Muscle of leg (tissue), 11 donors: ENCODE results near the gene EXPH5. TPM values are rescaled to one million over a fixed set of nuclear protein-coding genes. Genes with fewer than 3 reads are reported as not detected.

ENCODE experiments used
- DNase-seq: peaks from one replicate; pipeline ENCODE4 v3.0.0; 2013
- H3K27ac ChIP-seq: one replicate; pipeline ENCODE4 v1.5.1; 2013; ENCODE audit warnings: mild to moderate bottlenecking, low read length, control low read depth
- H3K27me3 ChIP-seq: one replicate; pipeline ENCODE4 v1.6.1; 2013; ENCODE audit warnings: low read length; ENCODE audit not compliant: control insufficient read depth, insufficient read depth
- H3K36me3 ChIP-seq: one replicate; pipeline ENCODE4 v1.6.1; 2013; ENCODE audit warnings: low read length; ENCODE audit not compliant: control insufficient read depth, insufficient read depth
- H3K4me1 ChIP-seq: one replicate; pipeline ENCODE4 v1.6.1; 2013; ENCODE audit warnings: low read length; ENCODE audit not compliant: control insufficient read depth, insufficient read depth
- H3K4me3 ChIP-seq: one replicate; pipeline ENCODE4 v1.5.1; 2013; ENCODE audit warnings: low read length, control low read depth
- H3K9me3 ChIP-seq: replicated peaks from 2 replicates; pipeline ENCODE4 v1.6.1; 2013; ENCODE audit warnings: low read depth, low read length; ENCODE audit not compliant: control insufficient read depth
- WGBS: methylation state at CpG from one replicate; pipeline ENCODE4 v1.1.5; 2013; ENCODE audit warnings: missing lambda C conversion rate; ENCODE audit not compliant: insufficient coverage; 5-methylcytosine and 5-hydroxymethylcytosine counted together
- polyA plus RNA-seq, 8 donors: library from polyadenylated mRNA; unstranded; fragments of 120-200 nt; gene quantifications; one replicate each; pipeline versions ENCODE4 v1.2.1 to v1.2.3, GENCODE V29; 2013; ENCODE audit warnings: inconsistent platforms in 1 of 8, low replicate concordance in 1 of 8; ENCODE audit not compliant: insufficient read length in 8 of 8, insufficient read depth in 1 of 8
- total RNA-seq: library from RNA; stranded (reverse); fragments of 120-200 nt; gene quantifications from one replicate; pipeline ENCODE4 v1.2.4, GENCODE V29; 2013

EXPH5 gene
- total and polyA plus RNA-seq, 9 donors: 0.15 to 1.4 (median 0.44) TPM

DNA sequence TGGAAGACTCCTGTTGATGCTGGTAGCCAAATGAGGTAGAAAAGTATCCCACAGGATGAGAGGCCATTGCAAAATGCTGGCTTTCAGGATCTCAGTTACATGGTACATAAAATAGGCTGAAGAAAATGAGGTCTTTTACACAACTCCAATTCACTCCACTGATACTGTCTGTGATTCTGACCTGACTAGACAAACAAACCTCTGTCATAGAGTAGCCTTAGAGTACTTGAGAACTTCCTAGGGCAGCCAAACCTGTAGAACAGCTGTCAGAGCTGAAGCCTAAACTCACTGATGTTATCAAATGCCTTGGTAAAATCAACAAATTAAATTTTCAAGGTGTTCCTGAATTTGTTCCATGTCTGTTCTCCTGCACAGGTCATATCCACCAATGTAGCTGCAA is 69.1 kb downstream of the EXPH5 start:
- Histone ChIP-seq H3K9me3 (no peaks in the 10 kb centered on the region), H3K4me3 (no peak overlapping the region), H3K27ac (no peak overlapping the region), H3K36me3 (no peaks in the 10 kb centered on the region), H3K27me3 (no peaks in the 10 kb centered on the region), H3K4me1 (no peaks in the 10 kb centered on the region)
- DNase-seq: no peak

DNA sequence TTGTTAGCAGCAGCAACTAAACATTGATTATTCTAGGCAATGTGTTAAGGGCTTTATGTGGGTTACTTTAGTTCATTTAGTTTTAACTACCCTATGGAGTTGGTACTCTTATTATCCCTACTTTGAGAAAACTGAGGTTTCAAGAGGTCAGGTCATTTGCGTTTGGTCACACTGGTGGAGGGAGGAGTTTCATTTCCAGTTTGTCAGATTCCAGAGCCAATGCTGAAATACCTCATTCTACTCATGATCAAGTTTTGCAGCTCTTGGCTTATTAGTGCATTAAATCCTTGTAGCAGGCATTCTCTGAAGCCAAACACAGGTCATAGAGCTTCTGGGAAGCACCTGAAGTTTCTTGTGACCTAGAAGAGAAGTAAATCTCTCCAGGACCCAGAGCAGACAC is 71.2 kb downstream of the EXPH5 start:
- Histone ChIP-seq H3K4me1 (no peaks in the 10 kb centered on the region), H3K27ac (no peak overlapping the region), H3K4me3 (no peak overlapping the region), H3K9me3 (no peaks in the 10 kb centered on the region), H3K27me3 (no peaks in the 10 kb centered on the region), H3K36me3 (no peaks in the 10 kb centered on the region)
- no CpG with 5 or more reads among the region's 1 CpG for WGBS
- no peak for DNase-seq

GRCh38 chr11:108518581-108518980 is 75.0 kb downstream of the EXPH5 start:
- 50% methylated on average over 9 of the region's 10 CpGs for WGBS
- H3K27ac ChIP-seq: no peak overlapping the region
- no peak overlapping the region for H3K4me3 ChIP-seq
- DNase-seq: no peak
- no peaks in the 10 kb centered on the region for H3K4me1 ChIP-seq
- no peaks in the 10 kb centered on the region for H3K27me3 ChIP-seq
- no peaks in the 10 kb centered on the region for H3K9me3 ChIP-seq
- no peaks in the 10 kb centered on the region for H3K36me3 ChIP-seq

GRCh38 chr11:108516125-108516524 is 77.4 kb downstream of the EXPH5 start:
- Histone ChIP-seq H3K4me1 (no peaks in the 10 kb centered on the region), H3K36me3 (no peaks in the 10 kb centered on the region), H3K4me3 (no peak overlapping the region), H3K27me3 (no peaks in the 10 kb centered on the region), H3K9me3 (no peaks in the 10 kb centered on the region), H3K27ac (no peak overlapping the region)
- 95% methylated on average over 4 of the region's 4 CpGs for WGBS
- DNase-seq: no peak

GRCh38 chr11:108512708-108513107 is 80.9 kb downstream of the EXPH5 start:
- WGBS: no CpG with 5 or more reads among the region's 2 CpGs
- H3K36me3 ChIP-seq: no peaks in the 10 kb centered on the region
- no peaks in the 10 kb centered on the region for H3K27me3 ChIP-seq
- H3K9me3 ChIP-seq: no peaks in the 10 kb centered on the region
- H3K4me1 ChIP-seq: no peaks in the 10 kb centered on the region
- no peak overlapping the region for H3K27ac ChIP-seq
- no peak overlapping the region for H3K4me3 ChIP-seq
- DNase-seq: no peak

GRCh38 chr11:108511851-108512474 is 81.6 kb downstream of the EXPH5 start:
- Histone ChIP-seq H3K27ac (no peak overlapping the region), H3K4me1 (no peaks in the 10 kb centered on the region), H3K9me3 (no peaks in the 10 kb centered on the region), H3K36me3 (no peaks in the 10 kb centered on the region), H3K27me3 (no peaks in the 10 kb centered on the region), H3K4me3 (no peak overlapping the region)
- no peak for DNase-seq
- no CpG with 5 or more reads among the region's 2 CpGs for WGBS

DNA sequence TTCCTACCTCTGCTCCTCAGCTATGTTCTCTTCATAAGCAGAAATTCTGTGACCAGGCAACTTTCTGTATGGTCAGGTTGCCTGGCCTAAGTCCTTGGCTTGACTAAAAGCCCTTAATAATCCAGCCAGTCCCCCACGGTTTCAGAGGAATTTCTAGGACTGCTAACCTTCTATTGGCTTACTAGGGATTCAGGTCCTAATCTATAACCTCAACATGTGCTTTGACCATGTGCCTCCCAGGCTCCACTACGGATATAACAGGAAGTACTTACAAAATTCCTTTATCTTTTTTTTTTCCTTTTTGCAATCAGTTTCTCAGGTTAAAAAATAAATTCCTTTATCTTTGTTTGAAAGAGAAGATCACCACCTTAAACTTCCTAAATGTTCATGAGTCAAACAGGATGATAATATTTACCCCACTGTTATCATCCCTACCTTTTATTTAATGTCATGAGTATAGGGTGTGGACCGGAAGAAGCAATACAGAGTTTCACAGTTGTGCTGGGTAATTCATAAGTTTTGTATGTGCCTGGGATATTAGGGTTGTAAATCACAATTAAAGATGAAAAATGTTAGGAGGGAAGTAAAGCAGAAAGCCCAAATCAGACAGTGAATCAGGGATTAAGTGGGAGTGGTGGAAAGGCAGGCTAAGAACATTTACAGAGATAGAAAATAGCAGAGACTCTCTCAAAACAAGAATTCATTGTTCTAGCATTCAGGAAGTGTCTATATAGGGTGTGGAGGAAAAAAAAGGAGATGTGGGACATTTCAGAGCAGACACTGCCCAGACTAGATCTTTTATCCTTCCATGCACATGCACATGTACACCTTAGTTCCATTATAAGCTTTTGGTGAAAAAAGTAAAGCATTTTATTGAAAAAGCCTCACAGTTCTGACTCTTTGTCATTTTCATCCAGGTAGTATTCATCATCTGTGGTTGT is 84.6 kb downstream of the EXPH5 start:
- Histone ChIP-seq H3K36me3 (no peaks in the 10 kb centered on the region), H3K27me3 (no peaks in the 10 kb centered on the region), H3K4me1 (no peaks in the 10 kb centered on the region), H3K4me3 (no peak overlapping the region), H3K27ac (no peak overlapping the region), H3K9me3 (no peaks in the 10 kb centered on the region)
- WGBS: 59% methylated on average over 2 of the region's 3 CpGs
- DNase-seq: no peak

- no peaks in the 10 kb centered on the region for H3K36me3 ChIP-seq
- peaks cover 7% of the 10 kb centered on the region for H3K4me1 ChIP-seq
- no peaks in the 10 kb centered on the region for H3K27me3 ChIP-seq
- WGBS: no CpG with 5 or more reads among the region's 5 CpGs
- H3K4me3 ChIP-seq: no peak overlapping the region
- no peak overlapping the region for H3K27ac ChIP-seq
- DNase-seq: peak; percentile 41
- no peaks in the 10 kb centered on the region for H3K9me3 ChIP-seq
These were observed 92.2 kb downstream of the EXPH5 start for GRCh38 chr11:108501396-108501795.

GRCh38 chr11:108500721-108501120 is 92.8 kb downstream of the EXPH5 start:
- H3K4me3 ChIP-seq: no peak overlapping the region
- peaks cover 7% of the 10 kb centered on the region for H3K4me1 ChIP-seq
- H3K36me3 ChIP-seq: no peaks in the 10 kb centered on the region
- WGBS: no CpG with 5 or more reads among the region's 2 CpGs
- no peak for DNase-seq
- no peaks in the 10 kb centered on the region for H3K27me3 ChIP-seq
- H3K9me3 ChIP-seq: no peaks in the 10 kb centered on the region
- no peak overlapping the region for H3K27ac ChIP-seq

DNA sequence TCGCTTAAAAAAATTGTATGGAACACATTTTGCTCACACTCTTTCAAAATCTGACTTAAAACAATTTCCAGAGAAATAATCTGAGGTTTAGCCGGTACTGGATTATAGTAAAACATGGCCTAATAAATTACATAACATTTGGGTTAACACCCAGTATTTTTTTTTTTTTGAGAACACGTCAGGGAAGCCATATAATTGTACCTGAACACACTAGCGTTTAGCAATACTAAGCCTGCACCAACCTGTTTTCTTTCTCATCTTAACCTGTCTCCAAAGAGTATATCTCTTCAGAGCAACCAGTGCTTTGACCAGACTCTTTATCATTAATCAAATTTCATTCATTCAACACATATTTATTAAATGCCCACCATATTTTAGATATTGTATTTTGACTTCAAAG is 93.4 kb downstream of the EXPH5 start:
- Histone ChIP-seq H3K36me3 (peaks cover 3% of the 10 kb centered on the region), H3K4me3 (no peak overlapping the region), H3K27ac (no peak overlapping the region), H3K27me3 (no peaks in the 10 kb centered on the region), H3K4me1 (peaks cover 7% of the 10 kb centered on the region), H3K9me3 (no peaks in the 10 kb centered on the region)
- DNase-seq: no peak
- WGBS: no CpG with 5 or more reads among the region's 4 CpGs
